Body of pancreas (tissue), 4 donors: ENCODE data around the gene RAB15. TPM values are rescaled to one million over a fixed set of nuclear protein-coding genes. Genes with fewer than 3 reads are reported as not detected.

Experiments
- ATAC-seq: fragments of 150-250 bp; one replicate; pipeline ENCODE4 v1.9.1; 2016
- DNase-seq, 4 donors: peaks; one replicate each; pipeline ENCODE4 v3.0.0-alpha.2; 2019
- H3K27ac ChIP-seq, 4 donors: fragments of 200-600 bp; sonication (generic); 1 replicate in 3 of 4; 2 replicates in 1 of 4; pipeline versions ENCODE4 v1.5.1 to v1.6.1; 2016 to 2019; ENCODE audit warnings: mild to moderate bottlenecking in 1 of 4, mixed read lengths in 1 of 4, moderate library complexity in 1 of 4
- H3K27me3 ChIP-seq, 2 donors: fragments of 200-600 bp; sonication (generic); one replicate each; pipeline ENCODE4 v1.6.0; 2016; ENCODE audit warnings: mild to moderate bottlenecking in 1 of 2
- H3K36me3 ChIP-seq, 2 donors: fragments of 200-600 bp; sonication (generic); replicated peaks in 1 of 2; 2 replicates each; pipeline ENCODE4 v1.5.1; 2016; ENCODE audit warnings: low read depth in 2 of 2; ENCODE audit not compliant: insufficient read depth in 1 of 2
- H3K4me1 ChIP-seq: fragments of 200-600 bp; sonication (generic); one replicate; pipeline ENCODE4 v1.6.0; 2016
- H3K4me3 ChIP-seq, 2 donors: fragments of 200-600 bp; sonication (generic); 1 replicate in 1 of 2; 2 replicates in 1 of 2; pipeline ENCODE4 v1.5.1; 2016 to 2019
- H3K9me3 ChIP-seq, 3 donors: fragments of 200-600 bp; sonication (generic); 1 replicate in 2 of 3; 2 replicates in 1 of 3; pipeline ENCODE4 v1.5.1; 2016
- POLR2A ChIP-seq, 3 donors: fragments of 450-650 bp; IDR thresholded peaks; one replicate each; pipeline ENCODE4 v1.6.1; 2016; ENCODE audit warnings: antibody characterized with exemption in 3 of 3, mild to moderate bottlenecking in 2 of 3
- WGBS, 2 donors: methylation state at CpG; one replicate each; pipeline ENCODE4 v1.1.5; 2017; 5-methylcytosine and 5-hydroxymethylcytosine counted together
- intact Hi-C: fragments of 100-400 bp; cut with DNase I; formaldehyde crosslinking; loops from one replicate; pipeline ENCODE4 v1.15.1; 2023
- total RNA-seq, 2 donors: library from RNA; depleted of rRNA; stranded (reverse); fragments of >200 nt; gene quantifications; one replicate each; pipeline ENCODE4 v1.1.0, GENCODE V29; 2016
- TF ChIP-seq, protein P1 (sequence below), 7 experiments: fragments of 450-650 bp in 4 of 7; fragments of 200-600 bp in 3 of 7; sonication (generic) in 3 of 7; IDR thresholded peaks; one replicate each; pipeline ENCODE4 v1.5.1; 2016 to 2019; ENCODE audit warnings: antibody characterized with exemption in 7 of 7

RAB15 gene
- total RNA-seq, 2 donors from 2014 or later, result 10.1 to 19.8 TPM

DNA sequence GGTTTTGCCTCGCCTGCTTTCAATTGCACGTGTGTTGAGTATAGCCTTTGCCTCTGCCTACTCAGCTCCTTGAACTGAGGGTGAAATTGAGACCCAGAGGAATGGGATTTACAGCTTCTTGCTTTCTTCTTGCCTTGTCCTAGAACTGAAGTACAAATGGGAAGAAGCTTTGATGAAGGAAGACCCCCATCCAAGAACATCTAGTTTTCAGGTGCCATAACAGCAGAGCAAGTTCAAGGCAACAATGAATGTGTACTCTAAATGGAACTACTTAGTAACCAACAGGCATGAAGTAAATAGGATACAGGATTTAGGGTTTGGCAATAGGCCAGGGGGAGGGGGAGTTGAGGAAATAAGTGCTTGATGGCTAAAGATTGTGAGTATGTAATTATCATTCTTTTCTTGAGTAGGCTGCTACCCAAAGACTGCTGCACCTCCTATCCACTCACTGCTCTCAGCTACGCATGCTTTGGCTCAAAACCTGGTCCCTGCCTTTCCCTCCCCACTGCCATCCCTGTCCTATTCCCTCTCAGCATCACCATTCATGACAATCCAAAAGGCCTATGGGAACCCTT, 31.7 kb downstream of the RAB15 start:
- Histone ChIP-seq H3K9me3 (no peaks in the 10 kb centered on the region), H3K4me1 (peaks cover 73% of the 10 kb centered on the region), H3K36me3 (no peaks in the 10 kb centered on the region), H3K4me3 (no peak overlapping the region), H3K27me3 (no peaks in the 10 kb centered on the region), H3K27ac (peak overlapping the region in 3 of 4 donors; percentile 4 to 77 (median 70))
- DNase-seq (no peak), ATAC-seq (no peak)
- no peak for TF ChIP-seq POLR2A (IDR thresholded peaks at IDR 0.05)
- TF ChIP-seq, protein P1, sequence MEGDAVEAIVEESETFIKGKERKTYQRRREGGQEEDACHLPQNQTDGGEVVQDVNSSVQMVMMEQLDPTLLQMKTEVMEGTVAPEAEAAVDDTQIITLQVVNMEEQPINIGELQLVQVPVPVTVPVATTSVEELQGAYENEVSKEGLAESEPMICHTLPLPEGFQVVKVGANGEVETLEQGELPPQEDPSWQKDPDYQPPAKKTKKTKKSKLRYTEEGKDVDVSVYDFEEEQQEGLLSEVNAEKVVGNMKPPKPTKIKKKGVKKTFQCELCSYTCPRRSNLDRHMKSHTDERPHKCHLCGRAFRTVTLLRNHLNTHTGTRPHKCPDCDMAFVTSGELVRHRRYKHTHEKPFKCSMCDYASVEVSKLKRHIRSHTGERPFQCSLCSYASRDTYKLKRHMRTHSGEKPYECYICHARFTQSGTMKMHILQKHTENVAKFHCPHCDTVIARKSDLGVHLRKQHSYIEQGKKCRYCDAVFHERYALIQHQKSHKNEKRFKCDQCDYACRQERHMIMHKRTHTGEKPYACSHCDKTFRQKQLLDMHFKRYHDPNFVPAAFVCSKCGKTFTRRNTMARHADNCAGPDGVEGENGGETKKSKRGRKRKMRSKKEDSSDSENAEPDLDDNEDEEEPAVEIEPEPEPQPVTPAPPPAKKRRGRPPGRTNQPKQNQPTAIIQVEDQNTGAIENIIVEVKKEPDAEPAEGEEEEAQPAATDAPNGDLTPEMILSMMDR (IDR thresholded peaks at IDR 0.05), result no peak
- 90 to 94% methylated on average over 3 of the region's 3 CpGs for WGBS, 2 donors
- intact Hi-C loops, result no loop called here

DNA sequence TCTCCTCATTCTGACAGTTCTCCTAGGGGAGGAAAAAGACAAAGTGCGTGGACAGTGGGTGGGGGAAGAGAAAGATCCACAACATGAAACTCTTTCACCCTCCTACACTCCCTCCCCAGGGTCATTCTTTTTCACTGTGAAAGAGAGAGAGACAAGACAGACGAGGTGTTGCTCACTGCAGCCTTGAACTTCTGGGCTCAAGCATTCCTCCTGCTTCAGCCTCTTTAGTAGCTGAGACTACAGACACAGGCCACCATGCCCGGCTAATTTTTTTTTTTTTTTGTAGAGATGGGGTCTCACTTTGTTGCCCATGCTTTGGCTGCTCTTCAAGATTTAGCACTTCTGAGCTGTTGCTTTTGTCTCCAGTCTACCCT, 32.3 kb downstream of the RAB15 start:
- ATAC-seq (no peak), DNase-seq (no peak)
- Histone ChIP-seq H3K4me3 (no peak overlapping the region), H3K27ac (peak overlapping the region in 3 of 4 donors; percentile 63 to 77 (median 70)), H3K27me3 (no peaks in the 10 kb centered on the region), H3K36me3 (no peaks in the 10 kb centered on the region), H3K9me3 (no peaks in the 10 kb centered on the region), H3K4me1 (peaks cover 73% of the 10 kb centered on the region)
- no peak for TF ChIP-seq POLR2A (IDR thresholded peaks at IDR 0.05)
- intact Hi-C loops, result no loop called here
- 69 to 71% methylated on average over 3 of the region's 3 CpGs for WGBS, 2 donors

DNA sequence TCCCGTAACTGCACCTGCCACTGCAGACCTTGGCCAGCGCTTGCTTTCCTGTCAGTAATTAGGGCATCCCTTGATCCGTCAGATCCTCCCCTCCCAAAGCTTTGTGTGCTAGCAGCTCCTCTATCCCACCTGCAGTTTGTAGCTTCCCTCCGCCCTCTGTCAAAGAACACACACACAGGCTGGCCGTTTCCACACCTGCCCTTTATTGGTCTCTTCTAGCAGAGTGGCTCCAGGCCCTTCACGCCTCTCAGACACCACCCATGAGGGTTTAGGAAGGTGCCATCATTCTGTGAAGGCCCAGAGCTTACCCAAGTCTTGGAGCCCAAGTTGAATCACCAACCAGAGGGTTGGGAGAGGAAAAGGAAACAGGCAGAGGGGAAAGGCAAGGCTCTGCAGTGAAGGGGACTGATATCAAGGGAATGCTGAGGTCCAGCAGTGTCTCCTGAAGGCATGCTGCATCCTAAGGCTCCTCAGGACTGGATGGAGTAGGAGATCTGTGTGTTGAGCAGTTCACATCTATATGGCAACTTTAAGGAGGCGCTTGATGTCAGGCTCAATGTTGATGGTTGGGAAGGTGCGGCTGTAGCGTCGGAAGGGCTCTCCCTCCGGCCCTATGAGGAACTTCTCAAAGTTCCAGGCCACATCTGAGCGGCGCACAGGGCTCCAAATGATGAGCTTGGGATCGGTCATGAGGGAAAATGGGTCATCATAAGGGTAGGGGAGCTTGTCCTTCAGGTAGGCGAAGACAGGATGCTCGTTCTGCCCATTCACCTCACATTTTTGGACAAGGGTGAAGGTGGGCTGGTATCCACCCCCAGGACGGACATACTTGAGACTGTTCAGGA, 32.9 kb downstream of the RAB15 start:
- WGBS, 2 donors, result 76 to 77% methylated on average over 11 to 17 of the region's 17 CpGs

DNA sequence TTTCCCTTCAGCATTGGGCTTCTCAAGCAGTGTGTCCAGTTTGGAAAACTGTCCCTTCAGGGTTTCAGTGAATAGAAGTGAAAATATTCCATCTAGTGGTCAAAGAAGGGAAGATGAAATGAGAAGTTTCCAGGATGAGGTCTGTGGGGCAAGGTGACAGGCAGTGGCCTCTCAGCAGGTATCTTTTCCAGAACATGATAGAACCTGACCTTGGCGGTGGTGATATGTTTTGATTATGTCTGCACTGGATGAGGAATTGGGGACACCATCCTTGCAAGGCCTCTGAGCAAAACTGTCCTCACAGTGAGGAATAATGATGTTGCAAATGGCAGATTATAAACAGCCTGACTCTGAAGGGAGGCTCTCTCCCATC, 34.3 kb downstream of the RAB15 start:
- no peak for ATAC-seq
- Histone ChIP-seq H3K27ac (peak overlapping the region; percentile 30 to 77 (median 66)), H3K36me3 (peaks cover 0 to 3% of the 10 kb centered on the region in 2 donors), H3K27me3 (no peaks in the 10 kb centered on the region), H3K4me1 (peaks cover 63% of the 10 kb centered on the region), H3K4me3 (no peak overlapping the region), H3K9me3 (no peaks in the 10 kb centered on the region)
- intact Hi-C loops, result no loop called here
- 88 to 91% methylated on average over 1 of the region's 1 CpG for WGBS, 2 donors
- DNase-seq, result no peak
- TF ChIP-seq, protein P1 (IDR thresholded peaks at IDR 0.05), result peak in 4 of 7 experiments; percentile 24 to 43 (median 30)
- TF ChIP-seq POLR2A (IDR thresholded peaks at IDR 0.05), result no peak

More for the DNA sequence above, 32.9 kb downstream of the RAB15 start:
- intact Hi-C loops, result no loop called here
- Histone ChIP-seq H3K27ac (peak overlapping the region; percentile 42 to 77 (median 66)), H3K4me3 (no peak overlapping the region), H3K36me3 (no peaks in the 10 kb centered on the region), H3K9me3 (no peaks in the 10 kb centered on the region), H3K27me3 (no peaks in the 10 kb centered on the region), H3K4me1 (peaks cover 73% of the 10 kb centered on the region)
- DNase-seq (no peak), ATAC-seq (no peak)
- no peak for TF ChIP-seq POLR2A (IDR thresholded peaks at IDR 0.05)
- TF ChIP-seq, protein P1 (IDR thresholded peaks at IDR 0.05), result no peak

DNA sequence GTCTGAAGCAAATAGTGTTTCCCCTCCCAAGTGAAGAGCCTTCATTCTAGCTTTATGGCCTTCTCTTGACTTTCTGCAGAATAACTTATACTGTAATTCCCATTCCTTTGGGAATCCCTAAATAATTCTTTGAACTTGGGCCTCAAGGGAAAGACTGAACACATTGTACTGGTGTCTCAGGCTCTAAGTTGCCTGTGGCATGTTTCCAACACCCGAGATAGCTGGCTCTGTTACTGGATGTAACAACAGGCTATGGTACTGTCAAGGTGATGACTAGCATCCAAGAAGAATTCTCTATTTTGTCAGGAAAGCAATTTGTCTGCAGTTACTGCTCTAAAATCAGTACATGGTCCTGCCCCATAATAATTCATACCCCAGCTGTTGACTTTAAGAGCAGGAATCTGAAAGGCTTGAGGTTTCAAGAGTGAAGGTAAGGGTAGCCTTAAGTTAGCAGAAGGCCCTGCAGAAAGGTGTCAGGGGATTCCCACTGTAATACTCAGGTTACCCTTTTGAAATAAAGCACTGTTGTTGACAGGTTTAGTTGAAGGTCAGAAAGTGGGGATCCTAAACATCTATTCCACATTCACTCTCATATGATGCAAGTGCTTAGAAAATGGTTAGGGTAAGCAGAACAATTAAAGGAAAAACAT, 34.8 kb downstream of the RAB15 start:
- H3K4me3 ChIP-seq, result no peak overlapping the region
- 0 to 18% methylated on average over 1 of the region's 1 CpG for WGBS, 2 donors

More for the DNA sequence above, 34.8 kb downstream of the RAB15 start:
- Histone ChIP-seq H3K36me3 (peaks cover 0 to 3% of the 10 kb centered on the region in 2 donors), H3K27me3 (no peaks in the 10 kb centered on the region), H3K27ac (peak overlapping the region in 3 of 4 donors; percentile 63 to 77 (median 70)), H3K4me1 (peaks cover 58% of the 10 kb centered on the region), H3K9me3 (no peaks in the 10 kb centered on the region)
- ATAC-seq (no peak), DNase-seq (peak in 2 of 4 donors; percentile 36 to 43)
- intact Hi-C loops, result no loop called here
- TF ChIP-seq POLR2A (IDR thresholded peaks at IDR 0.05), result no peak
- TF ChIP-seq, protein P1 (IDR thresholded peaks at IDR 0.05), result no peak
